GM18868 (cell line): ENCODE measurements around the gene SPAG16.
A peak's percentile ranks its signal among the peaks of the same experiment; 100 is the strongest.

Experiments
- ATAC-seq: cut with Tn5 transposase; IDR thresholded peaks from one replicate; pipeline ENCODE4 v1.9.1; 2021; ENCODE audit warnings: mild to moderate bottlenecking, moderate library complexity; ENCODE audit not compliant: unreplicated experiment

The SPAG16 gene

GRCh38 chr2:214328941-214329340 lies 1044.7 kb downstream of the SPAG16 start:
- ATAC-seq: no peak

- no peak for ATAC-seq
Measured at GRCh38 chr2:214341646-214342045, 1057.4 kb downstream of the SPAG16 start.

- no peak for ATAC-seq
Measured at GRCh38 chr2:214358506-214358905, 1074.2 kb downstream of the SPAG16 start.

GRCh38 chr2:214361116-214361515 lies 1076.9 kb downstream of the SPAG16 start:
- no peak for ATAC-seq

GRCh38 chr2:214365549-214365948 lies 1081.3 kb downstream of the SPAG16 start:
- ATAC-seq: no peak

- no peak for ATAC-seq
Measured at GRCh38 chr2:214367171-214367570, 1082.9 kb downstream of the SPAG16 start.

- ATAC-seq: peak; percentile 45
Measured at GRCh38 chr2:214376618-214377285, 1092.5 kb downstream of the SPAG16 start.

- ATAC-seq: no peak
Measured at GRCh38 chr2:214377286-214377624, 1093.0 kb downstream of the SPAG16 start.

- ATAC-seq: no peak
Measured at GRCh38 chr2:214378455-214379103, 1094.3 kb downstream of the SPAG16 start.

GRCh38 chr2:214379227-214379626 lies 1095.0 kb downstream of the SPAG16 start:
- ATAC-seq: no peak

- ATAC-seq: no peak
Measured at GRCh38 chr2:214380681-214381080, 1096.4 kb downstream of the SPAG16 start.

- no peak for ATAC-seq
Measured at GRCh38 chr2:214382229-214382628, 1098.0 kb downstream of the SPAG16 start.

GRCh38 chr2:214386720-214387119 lies 1102.5 kb downstream of the SPAG16 start:
- ATAC-seq: no peak

- ATAC-seq: no peak
Measured at GRCh38 chr2:214389334-214389733, 1105.1 kb downstream of the SPAG16 start.

- no peak for ATAC-seq
Measured at GRCh38 chr2:214393796-214394195, 1109.5 kb downstream of the SPAG16 start.

GRCh38 chr2:214395040-214395439 lies 1110.8 kb downstream of the SPAG16 start:
- ATAC-seq: no peak

- no peak for ATAC-seq
Measured at GRCh38 chr2:214401580-214401979, 1117.3 kb downstream of the SPAG16 start.

GRCh38 chr2:214410128-214410775 lies 1126.0 kb downstream of the SPAG16 start:
- no peak for ATAC-seq

- peak; percentile 54 for ATAC-seq
Measured at GRCh38 chr2:214410918-214411554, 1126.8 kb downstream of the SPAG16 start, which contains the start of gene VWC2L. Gene VWC2L (plus strand): TSS chr2:214411054. CDS start chr2:214414194, 3,140 bp downstream.

- ATAC-seq: no peak
Measured at GRCh38 chr2:214412679-214413078, 1128.4 kb downstream of the SPAG16 start.

GRCh38 chr2:214436470-214436869 lies 1152.2 kb downstream of the SPAG16 start:
- no peak for ATAC-seq
